Activated CD8-positive, alpha-beta T cell treated with anti-CD3 and anti-CD28 coated beads for 36 hours (primary cell): ENCODE data around the gene SCLT1. TPM values are rescaled to one million over a fixed set of nuclear protein-coding genes. Genes with fewer than 3 reads are reported as not detected.

Source experiments
- ATAC-seq: fragments of 200-7000 bp; cut with Tn5 transposase; one replicate; pipeline ENCODE4 v1.10.0; 2021; ENCODE audit warnings: mild to moderate bottlenecking, moderate library complexity
- CTCF ChIA-PET: fragments of 350-600 bp; sonication (Branson Sonifier 250); formaldehyde crosslinking; loops from one replicate; lab custom pipeline; 2021; ENCODE audit warnings: antibody characterized with exemption; lab: Charles Lee
- POLR2A ChIA-PET: fragments of 350-600 bp; sonication (Branson Sonifier 250); formaldehyde crosslinking; loops from one replicate; lab custom pipeline; 2021; ENCODE audit warnings: antibody characterized with exemption; lab: Charles Lee
- DNase-seq: peaks from one replicate; pipeline ENCODE4 v3.0.0-alpha.2; 2020
- H3K27ac Mint-ChIP-seq: one replicate; pipeline ENCODE4 v1.8.0; 2021; ENCODE audit warnings: mild to moderate bottlenecking, mixed read lengths
- H3K27me3 Mint-ChIP-seq: one replicate; pipeline ENCODE4 v1.8.0; 2021; ENCODE audit warnings: mixed read lengths
- H3K36me3 Mint-ChIP-seq: one replicate; pipeline ENCODE4 v1.8.0; 2021; ENCODE audit warnings: low read depth, mixed read lengths
- H3K4me1 Mint-ChIP-seq: one replicate; pipeline ENCODE4 v1.8.0; 2021; ENCODE audit warnings: low read depth, mixed read lengths
- H3K4me3 Mint-ChIP-seq: one replicate; pipeline ENCODE4 v1.8.0; 2021; ENCODE audit warnings: mild to moderate bottlenecking, moderate library complexity, mixed read lengths
- H3K9me3 Mint-ChIP-seq: one replicate; pipeline ENCODE4 v1.8.0; 2021; ENCODE audit warnings: mixed read lengths
- CTCF ChIP-seq: fragments of 200-600 bp; IDR thresholded peaks from one replicate; pipeline ENCODE4 v1.8.0; 2022; ENCODE audit warnings: antibody characterized with exemption, mild to moderate bottlenecking
- intact Hi-C: fragments of 100-400 bp; cut with micrococcal nuclease; formaldehyde crosslinking; loops from one replicate; pipeline ENCODE4 v1.10.0; 2022
- total RNA-seq, 2 experiments: library from RNA; stranded (reverse); gene quantifications; one replicate each; pipeline ENCODE4 v1.2.3, GENCODE V29; 2021

SCLT1 gene
- total RNA-seq, 2 experiments from 2014 or later = 18.5 to 19.7 TPM

- POLR2A ChIA-PET = no interaction called here
- CTCF ChIA-PET = interaction anchor here (0.6 kb wide), 1 partner anchor 1446 kb away, joined by 3 read pairs; no protein-coding TSS in a partner anchor
- Mint-ChIP-seq H3K27ac (no peak overlapping the region), H3K9me3 (peaks cover 2% of the 10 kb centered on the region), H3K4me1 (no peaks in the 10 kb centered on the region), H3K27me3 (no peaks in the 10 kb centered on the region), H3K4me3 (no peak overlapping the region), H3K36me3 (peaks cover 22% of the 10 kb centered on the region)
- DNase-seq = no peak
- TF ChIP-seq CTCF = no peak
- no peak for ATAC-seq
- intact Hi-C loops = no loop called here
These were observed 109.4 kb downstream of the SCLT1 start for GRCh38 chr4:128983771-128984485.

- no peak for TF ChIP-seq CTCF
- DNase-seq (no peak), ATAC-seq (no peak)
- Mint-ChIP-seq H3K27me3 (no peaks in the 10 kb centered on the region), H3K4me3 (no peak overlapping the region), H3K4me1 (no peaks in the 10 kb centered on the region), H3K27ac (no peak overlapping the region), H3K36me3 (peaks cover 8% of the 10 kb centered on the region), H3K9me3 (no peaks in the 10 kb centered on the region)
- intact Hi-C loops = no loop called here
- ChIA-PET CTCF (no interaction called here), POLR2A (no interaction called here)
These were observed 112.0 kb downstream of the SCLT1 start for GRCh38 chr4:128981377-128981776.

- no peak for ATAC-seq
- peaks cover 7% of the 10 kb centered on the region for H3K36me3 Mint-ChIP-seq
- DNase-seq = no peak
- TF ChIP-seq CTCF = no peak
- H3K4me1 Mint-ChIP-seq = no peaks in the 10 kb centered on the region
- intact Hi-C loops = no loop called here
- no peak overlapping the region for H3K4me3 Mint-ChIP-seq
- H3K27me3 Mint-ChIP-seq = no peaks in the 10 kb centered on the region
- no peak overlapping the region for H3K27ac Mint-ChIP-seq
- CTCF ChIA-PET = no interaction called here
- H3K9me3 Mint-ChIP-seq = no peaks in the 10 kb centered on the region
- POLR2A ChIA-PET = interaction anchor here (0.6 kb wide), 1 partner anchor 887 kb away, joined by 3 read pairs; no protein-coding TSS in a partner anchor
These were observed 112.5 kb downstream of the SCLT1 start for GRCh38 chr4:128980816-128981326.

GRCh38 chr4:128979934-128980333 lies 113.4 kb downstream of the SCLT1 start:
- intact Hi-C loops = no loop called here
- no peaks in the 10 kb centered on the region for H3K27me3 Mint-ChIP-seq
- TF ChIP-seq CTCF = no peak
- H3K9me3 Mint-ChIP-seq = no peaks in the 10 kb centered on the region
- DNase-seq (no peak), ATAC-seq (no peak)
- no peak overlapping the region for H3K27ac Mint-ChIP-seq
- H3K36me3 Mint-ChIP-seq = peaks cover 4% of the 10 kb centered on the region
- ChIA-PET CTCF (no interaction called here), POLR2A (interaction anchor here (0.6 kb wide), 1 partner anchor 886 kb away, joined by 3 read pairs; no protein-coding TSS in a partner anchor)
- H3K4me1 Mint-ChIP-seq = no peaks in the 10 kb centered on the region
- H3K4me3 Mint-ChIP-seq = no peak overlapping the region

GRCh38 chr4:128978985-128979384 lies 114.4 kb downstream of the SCLT1 start:
- POLR2A ChIA-PET = no interaction called here
- H3K27me3 Mint-ChIP-seq = no peaks in the 10 kb centered on the region
- no peak for TF ChIP-seq CTCF
- H3K36me3 Mint-ChIP-seq = peaks cover 3% of the 10 kb centered on the region
- H3K27ac Mint-ChIP-seq = no peak overlapping the region
- no peak overlapping the region for H3K4me3 Mint-ChIP-seq
- no peaks in the 10 kb centered on the region for H3K9me3 Mint-ChIP-seq
- no peak for DNase-seq
- intact Hi-C loops = no loop called here
- H3K4me1 Mint-ChIP-seq = no peaks in the 10 kb centered on the region
- no peak for ATAC-seq
- CTCF ChIA-PET = no interaction called here
